ENCODE measurements around the gene DUSP23. TPM values are rescaled to one million over a fixed set of nuclear protein-coding genes. Genes with fewer than 3 reads are reported as not detected.
A peak's percentile ranks its signal among the peaks of the same experiment; 100 is the strongest.

Gene DUSP23
- total and polyA plus RNA-seq, 7 donors = 18.5 to 236 (median 46.5) TPM

DNA sequence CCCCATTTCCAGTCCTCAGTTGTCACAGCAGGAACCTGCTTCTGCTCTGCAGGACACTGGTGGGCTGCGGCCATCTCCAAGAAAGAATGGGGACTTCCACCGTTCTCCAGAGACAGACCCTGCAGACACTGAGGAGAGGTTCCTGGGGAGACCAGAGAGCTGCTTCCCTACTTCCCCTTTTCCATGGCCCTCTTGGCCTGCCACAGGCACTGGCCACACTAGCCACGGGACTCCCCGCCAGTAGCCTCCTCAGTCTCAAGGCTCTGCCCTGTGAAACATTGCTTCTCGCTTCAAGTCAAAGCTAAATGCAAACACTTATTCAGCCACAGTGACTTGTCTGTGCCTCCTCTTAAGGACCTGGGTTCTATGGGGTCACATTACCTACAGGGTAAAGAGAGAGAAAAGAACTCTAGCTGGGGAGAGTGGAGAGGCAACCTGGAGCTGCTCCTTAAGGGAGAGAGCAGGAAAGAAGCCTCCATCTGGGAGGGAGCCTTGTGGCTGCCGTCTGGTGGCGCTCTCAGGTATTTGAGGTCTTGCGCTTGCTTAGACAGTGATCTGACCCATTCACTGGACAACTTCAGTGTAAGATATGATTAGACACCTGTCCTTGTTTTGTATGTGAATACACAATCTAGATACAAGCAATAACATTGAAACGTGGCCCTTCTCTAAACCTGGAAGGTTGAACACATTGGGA is 40.6 kb downstream of the DUSP23 start:
- H3K27ac ChIP-seq = no peak overlapping the region
- H3K4me3 ChIP-seq = no peak overlapping the region
- no peaks in the 10 kb centered on the region for H3K36me3 ChIP-seq (ENCODE audit: insufficient read depth in 1 of 2, low read depth in 1 of 2)
- H3K4me1 ChIP-seq = no peaks in the 10 kb centered on the region
- intact Hi-C loops (cut with DNase I) = no loop called here
- no peak for DNase-seq
- 54 to 82% (median 59%) methylated on average over 9 of the region's 9 CpGs for WGBS, 3 donors
- H3K9me3 ChIP-seq = no peaks in the 10 kb centered on the region
- peaks cover 0 to 3% (median 0%) of the 10 kb centered on the region in 3 donors for H3K27me3 ChIP-seq (ENCODE audit: insufficient read depth in 3 of 3, low read length in 2 of 3)
- peak in 1 of 4 donors; percentile 87 for ATAC-seq
- TF ChIP-seq, protein P1, sequence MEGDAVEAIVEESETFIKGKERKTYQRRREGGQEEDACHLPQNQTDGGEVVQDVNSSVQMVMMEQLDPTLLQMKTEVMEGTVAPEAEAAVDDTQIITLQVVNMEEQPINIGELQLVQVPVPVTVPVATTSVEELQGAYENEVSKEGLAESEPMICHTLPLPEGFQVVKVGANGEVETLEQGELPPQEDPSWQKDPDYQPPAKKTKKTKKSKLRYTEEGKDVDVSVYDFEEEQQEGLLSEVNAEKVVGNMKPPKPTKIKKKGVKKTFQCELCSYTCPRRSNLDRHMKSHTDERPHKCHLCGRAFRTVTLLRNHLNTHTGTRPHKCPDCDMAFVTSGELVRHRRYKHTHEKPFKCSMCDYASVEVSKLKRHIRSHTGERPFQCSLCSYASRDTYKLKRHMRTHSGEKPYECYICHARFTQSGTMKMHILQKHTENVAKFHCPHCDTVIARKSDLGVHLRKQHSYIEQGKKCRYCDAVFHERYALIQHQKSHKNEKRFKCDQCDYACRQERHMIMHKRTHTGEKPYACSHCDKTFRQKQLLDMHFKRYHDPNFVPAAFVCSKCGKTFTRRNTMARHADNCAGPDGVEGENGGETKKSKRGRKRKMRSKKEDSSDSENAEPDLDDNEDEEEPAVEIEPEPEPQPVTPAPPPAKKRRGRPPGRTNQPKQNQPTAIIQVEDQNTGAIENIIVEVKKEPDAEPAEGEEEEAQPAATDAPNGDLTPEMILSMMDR (IDR thresholded peaks at IDR 0.05) = no peak

DNA sequence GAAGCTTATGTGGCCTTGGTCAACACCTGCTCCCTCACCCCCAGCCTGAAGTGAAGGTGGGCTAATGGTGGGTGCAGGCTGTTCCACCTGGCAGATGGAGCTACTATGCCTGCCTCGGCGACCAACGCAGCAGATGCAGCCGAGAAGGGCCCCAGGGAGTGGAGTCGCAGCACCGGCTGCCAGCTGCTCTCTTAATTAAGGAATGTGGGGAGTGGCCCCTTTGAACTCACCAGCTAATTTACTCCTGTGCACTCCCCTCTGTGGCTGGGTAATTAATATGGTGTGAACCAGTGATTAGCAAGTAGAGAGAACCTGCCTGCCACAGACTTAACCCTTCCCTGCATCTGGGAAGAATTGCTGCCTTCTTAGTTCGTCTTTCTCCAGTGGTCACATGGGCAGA is 42.6 kb downstream of the DUSP23 start:
- ATAC-seq (no peak), DNase-seq (no peak)
- Histone ChIP-seq H3K27ac (no peak overlapping the region), H3K9me3 (no peaks in the 10 kb centered on the region), H3K36me3 (ENCODE audit: insufficient read depth in 1 of 2, low read depth in 1 of 2) (no peaks in the 10 kb centered on the region), H3K4me1 (no peaks in the 10 kb centered on the region), H3K27me3 (ENCODE audit: insufficient read depth in 3 of 3, low read length in 2 of 3) (peaks cover 0 to 3% (median 0%) of the 10 kb centered on the region in 3 donors), H3K4me3 (no peak overlapping the region)
- 20 to 39% (median 28%) methylated on average over 7 of the region's 7 CpGs for WGBS, 3 donors
- TF ChIP-seq, protein P1 (IDR thresholded peaks at IDR 0.05) = no peak
- intact Hi-C loops (cut with DNase I) = no loop called here

DNA sequence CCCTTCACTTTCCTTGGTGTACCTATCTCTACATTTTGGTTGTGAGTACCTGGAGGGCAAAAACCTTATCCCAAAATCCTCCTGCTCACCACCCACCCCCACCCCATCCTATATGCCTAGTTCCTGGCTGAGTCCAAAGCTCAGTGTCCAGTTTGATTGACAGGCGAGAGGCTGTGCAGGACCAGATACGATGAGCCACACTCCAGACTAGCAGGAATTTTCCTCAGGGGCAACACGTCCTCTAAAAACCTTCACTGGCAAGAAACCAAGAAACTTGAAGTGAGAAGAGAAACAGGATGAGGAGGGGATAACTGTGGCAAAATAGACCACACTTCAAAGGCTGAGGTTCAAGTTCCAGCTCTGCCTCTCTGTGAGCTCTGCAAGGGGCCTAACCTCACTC is 44.8 kb downstream of the DUSP23 start:
- Histone ChIP-seq H3K27me3 (ENCODE audit: insufficient read depth in 3 of 3, low read length in 2 of 3) (peaks cover 0 to 3% (median 0%) of the 10 kb centered on the region in 3 donors), H3K27ac (no peak overlapping the region), H3K36me3 (ENCODE audit: insufficient read depth in 1 of 2, low read depth in 1 of 2) (no peaks in the 10 kb centered on the region), H3K4me3 (no peak overlapping the region), H3K9me3 (no peaks in the 10 kb centered on the region), H3K4me1 (peaks cover 8% of the 10 kb centered on the region)
- no peak for ATAC-seq
- DNase-seq = no peak
- intact Hi-C loops (cut with DNase I) = no loop called here
- 63 to 71% (median 69%) methylated on average over 3 of the region's 3 CpGs for WGBS, 3 donors
- TF ChIP-seq, protein P1 (IDR thresholded peaks at IDR 0.05) = no peak

- Histone ChIP-seq H3K27me3 (ENCODE audit: insufficient read depth in 3 of 3, low read length in 2 of 3) (peaks cover 0 to under 1% (median 0%) of the 10 kb centered on the region in 3 donors), H3K9me3 (no peaks in the 10 kb centered on the region), H3K27ac (no peak within 1 kb of the TSS), H3K4me1 (peaks cover 8% of the 10 kb centered on the region), H3K4me3 (peak within 1 kb of the TSS; percentile 2), H3K36me3 (ENCODE audit: insufficient read depth in 1 of 2, low read depth in 1 of 2) (no peaks in the 10 kb centered on the region)
- peak in 1 of 2 donors; percentile 23 for DNase-seq
- TF ChIP-seq, protein P1 (IDR thresholded peaks at IDR 0.05) = no peak
- intact Hi-C loops (cut with DNase I) = no loop called here
- no peak for ATAC-seq
- WGBS, 3 donors = 66 to 71% (median 70%) methylated on average over 11 of the region's 11 CpGs
Measured at GRCh38 chr1:159826441-159827101, 45.8 kb downstream of the DUSP23 start, which contains the start of gene SLAMF8. Gene SLAMF8, plus strand, starts transcription at chr1:159826873. Its CDS starts 26 bp downstream, at chr1:159826899.

Data from psoas muscle (tissue), 8 donors.